GM19452 (cell line): ENCODE results near the gene DBH.

Experiments
- ATAC-seq: cut with Tn5 transposase; IDR thresholded peaks from one replicate; pipeline ENCODE4 v1.9.1; 2021; ENCODE audit not compliant: unreplicated experiment

The DBH gene

GRCh38 chr9:133681658-133682306 lies 45.6 kb downstream of the DBH start:
- no peak for ATAC-seq

GRCh38 chr9:133682818-133683585 lies 46.8 kb downstream of the DBH start:
- ATAC-seq = no peak

- no peak for ATAC-seq
Observed at GRCh38 chr9:133683586-133684120, 47.5 kb downstream of the DBH start.

DNA sequence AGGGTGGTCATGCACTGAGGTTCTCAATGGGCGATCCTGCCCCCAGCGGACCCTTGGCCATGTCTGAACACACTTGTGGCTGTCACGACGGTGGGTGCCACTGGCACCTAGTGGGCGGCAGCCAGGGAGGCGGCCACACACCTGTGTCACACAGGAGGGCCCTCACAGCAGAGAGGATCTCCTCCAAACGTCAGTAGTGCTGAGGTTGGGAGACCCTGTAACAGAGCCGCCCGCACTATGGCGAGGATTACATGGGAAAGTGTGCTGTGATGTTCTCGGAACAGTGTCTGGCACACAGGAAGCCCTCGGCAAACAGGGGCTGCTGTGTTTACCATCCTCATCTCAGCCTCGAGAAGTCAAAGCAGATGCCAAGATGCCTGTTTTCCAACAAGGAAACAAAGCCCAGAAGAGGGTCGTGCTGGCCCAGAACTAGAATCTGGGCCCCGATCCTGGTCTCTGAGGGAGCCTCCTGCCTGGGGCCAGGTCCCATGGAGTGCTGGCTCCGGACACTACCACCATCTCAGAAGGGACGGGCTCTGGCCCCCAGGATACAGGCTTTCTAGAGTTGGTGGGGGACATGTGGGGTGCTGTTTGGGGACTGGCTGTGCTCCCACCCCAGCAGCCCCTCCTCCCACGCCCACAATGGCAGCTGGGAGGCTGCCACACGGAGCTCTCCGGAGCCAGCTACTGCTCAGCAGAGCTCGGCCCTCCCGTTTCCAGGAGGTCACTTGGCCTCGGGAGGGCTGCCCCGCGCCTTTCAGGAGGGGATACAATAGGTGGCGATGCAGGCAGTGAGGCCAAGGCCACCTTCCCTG lies 48.2 kb downstream of the DBH start:
- ATAC-seq = no peak

- no peak for ATAC-seq
Observed at GRCh38 chr9:133684936-133685361, 48.8 kb downstream of the DBH start.

DNA sequence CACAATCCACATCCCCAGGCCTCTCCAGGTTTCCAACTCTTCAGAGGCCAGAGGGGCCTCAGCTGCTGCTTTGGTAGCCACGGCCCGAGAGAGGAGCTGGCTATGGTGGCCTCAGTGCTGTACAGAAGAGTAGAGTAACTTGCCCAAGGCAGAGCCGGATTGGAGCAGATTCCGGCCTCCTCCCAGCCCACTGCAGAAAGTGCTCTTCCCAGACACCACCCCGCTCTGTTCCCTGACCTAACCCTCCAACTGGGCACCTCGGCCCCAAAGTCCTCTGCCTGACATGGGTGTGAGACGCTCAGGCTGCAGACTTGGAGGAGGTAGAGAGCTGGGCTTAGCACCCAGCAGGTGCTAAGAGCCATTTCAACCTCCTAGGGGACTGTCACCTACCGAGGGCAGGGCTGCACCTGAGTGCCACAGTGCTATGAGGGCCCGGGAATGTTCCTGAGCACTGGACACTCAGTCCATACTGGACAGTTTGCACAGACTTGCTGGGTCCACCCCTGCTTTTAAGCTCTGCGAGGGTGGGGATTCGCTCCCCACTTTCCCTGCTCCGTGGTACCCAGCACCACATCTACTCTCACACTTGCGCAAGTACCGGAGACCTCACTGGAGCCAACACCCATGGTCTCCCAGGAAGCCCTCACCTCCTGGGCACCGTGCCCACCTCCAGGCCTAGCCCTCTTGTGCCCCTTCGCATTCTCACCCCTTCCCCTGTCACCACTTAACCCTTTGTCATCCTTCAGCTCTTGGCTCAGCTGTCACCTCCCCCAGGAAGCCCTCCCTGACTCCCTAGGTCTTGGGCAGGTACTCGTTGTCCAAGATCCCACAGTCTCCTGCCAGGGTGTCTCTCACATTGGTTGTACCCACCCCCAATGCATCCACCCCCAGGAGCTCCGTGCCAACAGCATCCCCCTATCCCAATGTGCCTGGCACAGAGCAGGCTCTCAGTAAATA lies 49.8 kb downstream of the DBH start:
- ATAC-seq = no peak

- ATAC-seq = no peak
Observed at GRCh38 chr9:133686642-133687575, 50.7 kb downstream of the DBH start.

DNA sequence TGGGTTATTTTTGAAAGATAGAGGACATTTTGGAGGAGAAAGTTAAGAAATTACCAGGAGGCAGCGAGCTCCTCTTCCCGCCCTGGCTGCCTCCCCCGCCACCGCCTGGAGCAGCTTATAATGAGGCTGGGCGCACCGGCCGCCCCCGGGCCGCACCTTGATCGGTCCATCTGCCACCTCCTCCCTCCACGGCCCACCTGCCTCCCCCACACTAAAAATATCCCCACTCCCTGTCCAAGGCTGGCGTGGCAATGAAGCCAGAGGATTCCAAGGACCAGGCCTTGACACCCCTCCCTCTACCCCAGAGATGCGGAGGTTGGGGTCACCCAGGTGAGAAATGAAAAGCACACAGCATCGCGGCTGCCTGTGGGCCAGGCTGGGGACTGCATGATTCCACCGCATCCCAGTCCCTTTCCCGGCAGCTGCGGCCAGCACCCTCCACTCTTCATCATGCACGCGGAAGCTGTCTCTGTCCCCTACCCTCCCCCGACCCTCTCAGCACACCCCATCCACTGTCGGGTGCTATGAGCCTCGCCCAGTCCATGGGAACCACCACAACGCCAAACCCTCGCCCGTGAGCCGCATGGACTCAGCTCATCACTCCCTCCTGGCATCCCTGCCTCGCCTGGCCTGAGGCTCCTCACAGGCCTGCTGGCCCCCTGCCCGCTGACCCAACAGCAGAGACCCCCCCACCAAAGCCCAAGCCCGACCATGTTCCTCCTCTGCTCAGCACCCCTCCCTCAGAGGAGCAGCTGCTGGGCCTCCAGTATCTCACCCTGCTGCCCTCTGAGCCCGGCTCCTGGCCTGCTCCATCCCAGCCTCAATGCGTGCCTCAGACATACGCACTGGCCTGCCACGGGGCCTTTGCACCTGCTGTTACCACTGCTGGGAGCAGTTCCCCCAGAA lies 51.9 kb downstream of the DBH start:
- no peak for ATAC-seq

GRCh38 chr9:133689151-133689763 lies 53.1 kb downstream of the DBH start:
- no peak for ATAC-seq

GRCh38 chr9:133690081-133690561 lies 54.0 kb downstream of the DBH start:
- no peak for ATAC-seq

GRCh38 chr9:133691191-133691590 lies 55.0 kb downstream of the DBH start:
- no peak for ATAC-seq

DNA sequence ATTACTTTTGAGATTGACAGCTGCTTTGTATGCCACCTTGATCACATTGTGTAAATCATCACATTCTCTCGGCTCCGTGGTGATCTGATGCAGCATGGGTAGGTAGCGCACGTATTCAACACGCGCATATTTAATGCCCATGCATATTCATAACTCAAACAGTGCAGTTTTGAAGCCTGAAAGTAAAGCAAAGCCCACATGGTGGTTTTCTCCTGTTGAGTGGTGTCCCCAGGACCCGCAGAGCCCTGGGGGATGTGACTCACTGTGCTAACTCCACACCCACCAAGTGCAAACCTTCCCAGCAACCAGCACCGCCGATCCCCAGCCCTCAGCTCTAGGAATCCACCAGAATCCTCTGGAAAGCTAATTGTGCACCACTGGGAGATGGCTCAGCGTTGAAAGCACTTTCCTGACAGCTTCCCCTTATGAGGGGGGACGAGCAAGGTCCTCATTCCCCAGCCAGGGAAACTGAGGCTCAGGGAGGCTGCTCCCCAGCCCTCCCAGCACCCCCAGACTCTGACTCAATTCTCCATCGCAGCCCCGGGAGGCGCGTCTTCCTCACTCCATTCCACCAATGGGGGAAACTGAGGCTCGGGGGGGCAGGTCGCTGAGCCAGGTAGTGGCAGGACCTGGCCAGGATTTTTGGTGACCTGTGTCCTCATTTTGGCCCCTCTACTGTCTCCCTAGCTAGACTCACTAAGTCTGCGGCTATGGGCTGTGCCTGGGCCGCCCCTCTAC lies 55.6 kb downstream of the DBH start:
- no peak for ATAC-seq

- no peak for ATAC-seq
Observed at GRCh38 chr9:133692364-133692985, 56.3 kb downstream of the DBH start.

GRCh38 chr9:133693116-133693515 lies 57.0 kb downstream of the DBH start:
- ATAC-seq = no peak

DNA sequence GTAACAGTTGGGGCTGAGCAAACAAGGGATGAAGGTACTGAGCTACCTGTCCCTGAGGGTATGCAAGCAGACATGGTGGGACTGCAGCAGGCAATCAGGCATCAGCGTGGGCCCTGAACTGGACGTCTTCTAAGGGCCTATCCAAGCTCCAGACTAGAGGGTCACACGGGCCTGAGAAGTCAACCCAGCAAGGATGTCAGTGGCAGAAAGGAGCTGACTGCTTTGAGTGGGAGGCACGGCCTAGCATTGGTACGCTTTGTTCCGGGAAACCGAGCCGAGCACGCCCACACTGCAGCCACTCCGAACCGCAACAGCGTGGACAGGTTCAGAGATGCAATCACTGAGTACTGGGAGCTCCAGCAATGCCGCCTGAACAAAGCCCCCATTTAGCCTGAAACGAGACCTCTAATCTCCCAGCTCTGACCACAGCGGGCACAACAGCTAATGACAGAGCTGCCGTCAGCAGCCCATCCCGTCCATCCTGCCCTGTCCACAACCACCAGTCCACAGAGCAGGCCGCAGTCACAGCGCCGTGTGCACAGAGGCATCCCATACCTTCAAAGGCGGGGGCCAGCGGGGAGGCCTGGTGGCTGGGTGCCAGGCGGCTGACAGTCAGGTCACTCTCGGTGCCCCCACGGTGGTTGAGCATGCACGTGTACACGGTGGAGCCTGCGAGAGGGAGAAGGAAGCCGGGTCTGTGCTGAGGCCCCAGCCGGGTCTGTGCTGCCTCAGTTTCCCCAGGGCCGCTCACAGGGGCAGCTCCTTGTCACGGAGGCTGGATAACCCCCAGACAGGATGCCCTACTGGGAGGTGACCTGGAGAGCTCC lies 57.8 kb downstream of the DBH start:
- no peak for ATAC-seq

DNA sequence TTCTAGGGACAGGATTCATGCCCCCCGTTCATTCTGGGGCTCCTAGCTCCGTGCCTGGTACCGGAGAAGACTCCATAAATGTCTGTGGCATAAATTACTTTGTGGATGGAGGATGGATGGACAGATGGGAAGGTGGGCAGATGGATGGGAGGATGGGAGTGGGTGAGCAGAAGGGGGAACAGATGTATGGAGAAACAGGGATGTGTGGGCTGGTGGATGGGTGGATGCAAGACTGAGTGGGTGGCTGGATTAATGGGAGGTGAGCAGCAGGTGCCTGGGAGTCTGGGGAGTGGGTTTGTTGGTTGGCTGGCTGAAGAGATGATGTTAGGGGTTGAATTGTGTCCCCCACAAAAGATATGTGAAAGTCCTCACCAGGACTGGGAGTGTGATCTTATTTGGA lies 58.5 kb downstream of the DBH start:
- no peak for ATAC-seq
